Activated T-helper 1 cell treated with anti-CD3 and anti-CD28 coated beads, Interleukin-12 subunit alpha, Interleukin-12 subunit beta, Interleukin-2, Interleukin-4 antibody, amounts not matched to agents 30 ng/mL and 10 ng/mL and 1 ng/mL, durations not matched to agents 14 hours and 24 hours and 36 hours (primary cell): ENCODE results near the gene APBA1. TPM values are rescaled to one million over a fixed set of nuclear protein-coding genes. Genes with fewer than 3 reads are reported as not detected.

Experiments used
- DNase-seq: peaks from one replicate; pipeline ENCODE4 v3.0.0; 2021; ENCODE audit warnings: low spot score
- H3K27ac Mint-ChIP-seq: one replicate; pipeline ENCODE4 v1.8.0; 2021; ENCODE audit warnings: mild to moderate bottlenecking, mixed read lengths
- H3K27me3 Mint-ChIP-seq: one replicate; pipeline ENCODE4 v1.8.0; 2022; ENCODE audit warnings: mild to moderate bottlenecking, moderate library complexity, mixed read lengths; ENCODE audit not compliant: insufficient read depth
- H3K36me3 Mint-ChIP-seq: one replicate; pipeline ENCODE4 v1.8.0; 2021; ENCODE audit warnings: low read depth, mixed read lengths
- H3K4me1 Mint-ChIP-seq: one replicate; pipeline ENCODE4 v1.8.0; 2021; ENCODE audit warnings: low read depth, mixed read lengths
- H3K4me3 Mint-ChIP-seq: one replicate; pipeline ENCODE4 v1.8.0; 2021; ENCODE audit warnings: mild to moderate bottlenecking, moderate library complexity, mixed read lengths
- H3K9me3 Mint-ChIP-seq: one replicate; pipeline ENCODE4 v1.8.0; 2021; ENCODE audit warnings: mixed read lengths
- intact Hi-C: fragments of 100-400 bp; cut with micrococcal nuclease; formaldehyde crosslinking; loops from one replicate; pipeline ENCODE4 v1.15.1; 2024
- total RNA-seq: library from RNA; stranded (reverse); gene quantifications from 2 replicates; pipeline ENCODE4 v1.2.3, GENCODE V29; 2022

Gene APBA1
- total RNA-seq, 1 donor from 2014 or later: 3.5 TPM

DNA sequence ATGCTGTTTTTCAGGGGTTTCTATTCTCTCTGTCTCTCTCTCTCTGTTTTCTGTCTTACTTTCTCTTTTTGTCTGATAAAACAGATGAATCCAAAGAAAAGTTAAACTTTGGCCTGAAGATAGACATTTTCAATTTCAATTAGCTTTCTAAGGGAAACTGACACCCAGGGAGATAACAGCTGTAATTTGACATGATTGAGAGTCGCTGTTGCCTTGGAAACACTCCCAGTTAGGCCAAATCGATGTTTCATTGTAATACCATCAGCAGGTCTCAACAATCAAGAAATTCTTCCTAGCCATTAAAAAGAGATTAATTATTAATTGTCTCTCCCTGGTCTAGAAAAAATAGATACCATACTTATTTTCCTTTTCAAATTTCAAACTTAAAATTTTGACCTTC, 294.2 kb downstream of the APBA1 start:
- no peaks in the 10 kb centered on the region for H3K9me3 Mint-ChIP-seq
- H3K4me1 Mint-ChIP-seq: no peaks in the 10 kb centered on the region
- no peak overlapping the region for H3K27ac Mint-ChIP-seq
- intact Hi-C loops: no loop called here
- no peaks in the 10 kb centered on the region for H3K27me3 Mint-ChIP-seq
- no peak for DNase-seq
- H3K36me3 Mint-ChIP-seq: no peaks in the 10 kb centered on the region
- no peak overlapping the region for H3K4me3 Mint-ChIP-seq

Other genes with a start within 250 kb of the APBA1 start
- gene PTAR1, start 87.6 kb upstream of the APBA1 start, total RNA-seq: 47.5 and 52.3 TPM in 2 replicates
- not detected in 2 replicates for gene CFAP95, start 148.4 kb upstream of the APBA1 start, total RNA-seq